ENCODE measurements around the gene ATP8B4. TPM values are rescaled to one million over a fixed set of nuclear protein-coding genes. Genes with fewer than 3 reads are reported as not detected.

Gene ATP8B4
- total and polyA plus RNA-seq, 4 donors: 1.9 to 19.7 (median 12.4) TPM

- no peak for DNase-seq (ENCODE audit: low spot score)
- Histone ChIP-seq H3K4me3 (ENCODE audit: low read depth in 1 of 3, low read length in 3 of 3) (no peak overlapping the region), H3K27me3 (ENCODE audit: control insufficient read depth in 4 of 4, insufficient read depth in 4 of 4, low read length in 3 of 4) (no peaks in the 10 kb centered on the region), H3K27ac (ENCODE audit: low read depth in 1 of 2, low read length in 2 of 2) (no peak overlapping the region), H3K4me1 (ENCODE audit: control insufficient read depth in 4 of 4, insufficient read depth in 4 of 4, low read length in 3 of 4) (no peaks in the 10 kb centered on the region), H3K9me3 (ENCODE audit: control insufficient read depth in 4 of 4, low read length in 3 of 4) (no peaks in the 10 kb centered on the region), H3K36me3 (ENCODE audit: control insufficient read depth in 4 of 4, insufficient read depth in 3 of 4, low read depth in 1 of 4, low read length in 3 of 4) (no peaks in the 10 kb centered on the region), H3K9ac (ENCODE audit: low read depth in 1 of 2, low read length in 2 of 2) (no peak overlapping the region)
- no peak for TF ChIP-seq HNF4A (conservative IDR thresholded peaks at IDR 0.05)
- no peak for TF ChIP-seq ZBTB33 (IDR thresholded peaks at IDR 0.05)
- no peak for TF ChIP-seq TAF1 (conservative IDR thresholded peaks at IDR 0.05)
- TF ChIP-seq HNF4G (IDR thresholded peaks at IDR 0.05): no peak
- no peak for TF ChIP-seq RAD21 (IDR thresholded peaks at IDR 0.05)
- TF ChIP-seq ATF3 (IDR thresholded peaks at IDR 0.05): no peak
- 79% methylated on average over 2 of the region's 2 CpGs for WGBS
Observed at GRCh38 chr15:49978121-49978520, 140.9 kb downstream of the ATP8B4 start.

GRCh38 chr15:49977306-49977705 is 141.7 kb downstream of the ATP8B4 start:
- 53% methylated on average over 1 of the region's 1 CpG for WGBS
- Histone ChIP-seq H3K36me3 (ENCODE audit: control insufficient read depth in 4 of 4, insufficient read depth in 3 of 4, low read depth in 1 of 4, low read length in 3 of 4) (no peaks in the 10 kb centered on the region), H3K9ac (ENCODE audit: low read depth in 1 of 2, low read length in 2 of 2) (no peak overlapping the region), H3K27me3 (ENCODE audit: control insufficient read depth in 4 of 4, insufficient read depth in 4 of 4, low read length in 3 of 4) (no peaks in the 10 kb centered on the region), H3K27ac (ENCODE audit: low read depth in 1 of 2, low read length in 2 of 2) (no peak overlapping the region), H3K9me3 (ENCODE audit: control insufficient read depth in 4 of 4, low read length in 3 of 4) (no peaks in the 10 kb centered on the region), H3K4me3 (ENCODE audit: low read depth in 1 of 3, low read length in 3 of 3) (no peak overlapping the region), H3K4me1 (ENCODE audit: control insufficient read depth in 4 of 4, insufficient read depth in 4 of 4, low read length in 3 of 4) (no peaks in the 10 kb centered on the region)
- TF ChIP-seq TAF1 (conservative IDR thresholded peaks at IDR 0.05) (no peak), ZBTB33 (IDR thresholded peaks at IDR 0.05) (no peak), FOXA2 (IDR thresholded peaks at IDR 0.05) (no peak), SP1 (IDR thresholded peaks at IDR 0.05) (no peak), REST (IDR thresholded peaks at IDR 0.05) (no peak), HNF4A (conservative IDR thresholded peaks at IDR 0.05) (no peak), RAD21 (IDR thresholded peaks at IDR 0.05) (no peak), RXRA (IDR thresholded peaks at IDR 0.05) (no peak), NR2F2 (IDR thresholded peaks at IDR 0.05) (no peak), MAX (IDR thresholded peaks at IDR 0.05) (no peak), CTCF (IDR thresholded peaks at IDR 0.05; ENCODE audit: low read depth, low read length, missing input control) (no peak), GABPA (IDR thresholded peaks at IDR 0.05 in 1 of 2, conservative IDR thresholded peaks at IDR 0.05 in 1 of 2) (no peak), JUND (IDR thresholded peaks at IDR 0.05) (no peak), FOXA1 (IDR thresholded peaks at IDR 0.05) (no peak)
- no peak for DNase-seq (ENCODE audit: low spot score)

Data from liver (tissue), 9 donors.